ENCODE results near the gene CEP41.

- TF ChIP-seq CTCF (IDR thresholded peaks at IDR 0.05) (no peak), POLR2A (IDR thresholded peaks at IDR 0.05) (no peak), POLR2AphosphoS5 (IDR thresholded peaks at IDR 0.05; ENCODE audit: insufficient read depth in 1 of 2, low read depth in 1 of 2) (no peak)
Measured at GRCh38 chr7:130479716-130480400, 39.0 kb upstream of the CEP41 start.

All from vagina (tissue), 2 donors.